HEK293 (cell line): Measurements from ENCODE around the gene TRIM13.

ENCODE experiments used
- EGR2 ChIP-seq: fragments of 450-650 bp; formaldehyde crosslinking; IDR thresholded peaks from 2 replicates; pipeline ENCODE4 v1.5.1; 2016; ENCODE audit warnings: low read depth, missing biosample characterization, missing genetic modification characterization
- FEZF1 ChIP-seq: fragments of 450-650 bp; formaldehyde crosslinking; IDR thresholded peaks from 2 replicates; pipeline ENCODE4 v1.5.1; 2016; ENCODE audit warnings: missing biosample characterization, missing genetic modification characterization
- GLIS2 ChIP-seq: fragments of 450-650 bp; formaldehyde crosslinking; IDR thresholded peaks from 2 replicates; pipeline ENCODE4 v1.5.1; 2016; ENCODE audit warnings: missing biosample characterization, missing genetic modification characterization
- HOXA7 ChIP-seq: sonication (generic); formaldehyde crosslinking; IDR thresholded peaks from 2 replicates; pipeline ENCODE4 v1.8.1; 2022; ENCODE audit warnings: missing genetic modification reagents, borderline replicate concordance
- HOXD13 ChIP-seq: sonication (generic); formaldehyde crosslinking; IDR thresholded peaks from 2 replicates; pipeline ENCODE4 v1.8.0; 2022; ENCODE audit warnings: missing genetic modification reagents, borderline replicate concordance
- ZBTB21 ChIP-seq: fragments of 450-650 bp; formaldehyde crosslinking; IDR thresholded peaks from 2 replicates; pipeline ENCODE4 v1.5.1; 2017; ENCODE audit warnings: missing biosample characterization, missing genetic modification characterization
- ZBTB48 ChIP-seq: fragments of 450-650 bp; formaldehyde crosslinking; IDR thresholded peaks from 2 replicates; pipeline ENCODE4 v1.5.1; 2016; ENCODE audit warnings: missing biosample characterization, missing genetic modification characterization
- ZNF10 ChIP-seq: fragments of 450-650 bp; formaldehyde crosslinking; IDR thresholded peaks from 2 replicates; pipeline ENCODE4 v1.5.1; 2017; ENCODE audit warnings: missing biosample characterization, missing genetic modification characterization
- ZNF112 ChIP-seq: fragments of 450-650 bp; formaldehyde crosslinking; IDR thresholded peaks from 2 replicates; pipeline ENCODE4 v1.5.0; 2017; ENCODE audit warnings: missing biosample characterization, missing genetic modification characterization
- ZNF121 ChIP-seq: fragments of 450-650 bp; formaldehyde crosslinking; IDR thresholded peaks from 2 replicates; pipeline ENCODE4 v1.5.1; 2016; ENCODE audit warnings: missing biosample characterization, missing genetic modification characterization
- ZNF169 ChIP-seq: fragments of 450-650 bp; formaldehyde crosslinking; IDR thresholded peaks from 2 replicates; pipeline ENCODE4 v1.5.1; 2016; ENCODE audit warnings: missing biosample characterization, missing genetic modification characterization
- ZNF266 ChIP-seq: fragments of 450-650 bp; formaldehyde crosslinking; IDR thresholded peaks from 2 replicates; pipeline ENCODE4 v1.5.1; 2016; ENCODE audit warnings: missing biosample characterization, missing genetic modification characterization, low read depth
- ZNF350 ChIP-seq: fragments of 450-650 bp; formaldehyde crosslinking; IDR thresholded peaks from 2 replicates; pipeline ENCODE4 v1.5.0; 2017; ENCODE audit warnings: missing biosample characterization, mild to moderate bottlenecking, missing genetic modification characterization
- ZNF394 ChIP-seq: fragments of 450-650 bp; formaldehyde crosslinking; IDR thresholded peaks from 2 replicates; pipeline ENCODE4 v1.5.1; 2016; ENCODE audit warnings: missing biosample characterization, missing genetic modification characterization, mild to moderate bottlenecking, moderate library complexity, borderline replicate concordance
- ZNF623 ChIP-seq: fragments of 450-650 bp; formaldehyde crosslinking; IDR thresholded peaks from 2 replicates; pipeline ENCODE4 v1.5.1; 2016; ENCODE audit warnings: missing biosample characterization, missing genetic modification characterization
- ZNF791 ChIP-seq: fragments of 450-650 bp; formaldehyde crosslinking; IDR thresholded peaks from 2 replicates; pipeline ENCODE4 v1.5.1; 2016; ENCODE audit warnings: missing biosample characterization, missing genetic modification characterization
- ZNF837 ChIP-seq: fragments of 450-650 bp; formaldehyde crosslinking; IDR thresholded peaks from 2 replicates; pipeline ENCODE4 v1.5.1; 2016; ENCODE audit warnings: missing biosample characterization, missing genetic modification characterization
- TF ChIP-seq, protein P1 (sequence below): fragments of 450-650 bp; formaldehyde crosslinking; conservative IDR thresholded peaks from 2 replicates; pipeline ENCODE4 v1.5.1; 2016; ENCODE audit warnings: low read depth, missing biosample characterization, missing genetic modification characterization
- TF ChIP-seq, protein P2 (sequence below): fragments of 450-650 bp; formaldehyde crosslinking; IDR thresholded peaks from 2 replicates; pipeline ENCODE4 v1.5.1; 2016; ENCODE audit warnings: missing biosample characterization, missing genetic modification characterization
- TF ChIP-seq, protein P3 (sequence below): fragments of 450-650 bp; formaldehyde crosslinking; IDR thresholded peaks from 2 replicates; pipeline ENCODE4; 2016; ENCODE audit warnings: missing biosample characterization, missing genetic modification characterization
- TF ChIP-seq, protein P4 (sequence below): fragments of 450-650 bp; formaldehyde crosslinking; IDR thresholded peaks from 2 replicates; pipeline ENCODE4 v1.5.1; 2016; ENCODE audit warnings: missing biosample characterization, missing genetic modification characterization, low read depth
- TF ChIP-seq, protein P5 (sequence below): fragments of 450-650 bp; formaldehyde crosslinking; IDR thresholded peaks from 2 replicates; pipeline ENCODE4 v1.5.1; 2016; ENCODE audit warnings: missing biosample characterization, missing genetic modification characterization
- TF ChIP-seq, protein P6 (sequence below): IDR thresholded peaks from 2 replicates; pipeline ENCODE4 v1.6.1; 2011; ENCODE audit warnings: mild to moderate bottlenecking, low read depth, low read length, borderline replicate concordance
- TF ChIP-seq, protein P7 (sequence below): fragments of 450-650 bp; formaldehyde crosslinking; IDR thresholded peaks from 2 replicates; pipeline ENCODE4 v1.5.1; 2016; ENCODE audit warnings: missing biosample characterization, missing genetic modification characterization
- TF ChIP-seq, protein P8 (sequence below): fragments of 450-650 bp; formaldehyde crosslinking; IDR thresholded peaks from 2 replicates; pipeline ENCODE4 v1.5.1; 2016; ENCODE audit warnings: missing biosample characterization, missing genetic modification characterization

Gene TRIM13

DNA sequence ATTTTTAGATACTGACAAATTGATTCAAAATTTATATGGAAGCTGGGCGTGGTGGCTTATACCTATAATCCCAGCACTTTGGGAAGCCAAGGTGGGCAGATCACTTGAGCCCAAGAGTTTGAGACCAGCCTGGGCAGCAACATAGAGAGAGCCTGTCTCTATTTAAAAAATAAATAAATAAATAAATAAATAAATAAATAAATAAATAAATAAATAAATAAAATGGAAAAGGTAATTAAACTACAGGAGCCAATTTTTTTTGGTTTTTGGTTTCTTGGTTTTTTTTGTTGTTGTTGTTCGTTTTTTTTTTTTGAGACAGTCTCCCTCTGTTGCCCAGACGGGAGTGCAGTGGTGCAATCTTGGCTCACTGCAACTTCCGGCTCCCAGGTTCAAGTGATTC, 29.4 kb upstream of the TRIM13 start (continued):
- TF ChIP-seq, protein P1, sequence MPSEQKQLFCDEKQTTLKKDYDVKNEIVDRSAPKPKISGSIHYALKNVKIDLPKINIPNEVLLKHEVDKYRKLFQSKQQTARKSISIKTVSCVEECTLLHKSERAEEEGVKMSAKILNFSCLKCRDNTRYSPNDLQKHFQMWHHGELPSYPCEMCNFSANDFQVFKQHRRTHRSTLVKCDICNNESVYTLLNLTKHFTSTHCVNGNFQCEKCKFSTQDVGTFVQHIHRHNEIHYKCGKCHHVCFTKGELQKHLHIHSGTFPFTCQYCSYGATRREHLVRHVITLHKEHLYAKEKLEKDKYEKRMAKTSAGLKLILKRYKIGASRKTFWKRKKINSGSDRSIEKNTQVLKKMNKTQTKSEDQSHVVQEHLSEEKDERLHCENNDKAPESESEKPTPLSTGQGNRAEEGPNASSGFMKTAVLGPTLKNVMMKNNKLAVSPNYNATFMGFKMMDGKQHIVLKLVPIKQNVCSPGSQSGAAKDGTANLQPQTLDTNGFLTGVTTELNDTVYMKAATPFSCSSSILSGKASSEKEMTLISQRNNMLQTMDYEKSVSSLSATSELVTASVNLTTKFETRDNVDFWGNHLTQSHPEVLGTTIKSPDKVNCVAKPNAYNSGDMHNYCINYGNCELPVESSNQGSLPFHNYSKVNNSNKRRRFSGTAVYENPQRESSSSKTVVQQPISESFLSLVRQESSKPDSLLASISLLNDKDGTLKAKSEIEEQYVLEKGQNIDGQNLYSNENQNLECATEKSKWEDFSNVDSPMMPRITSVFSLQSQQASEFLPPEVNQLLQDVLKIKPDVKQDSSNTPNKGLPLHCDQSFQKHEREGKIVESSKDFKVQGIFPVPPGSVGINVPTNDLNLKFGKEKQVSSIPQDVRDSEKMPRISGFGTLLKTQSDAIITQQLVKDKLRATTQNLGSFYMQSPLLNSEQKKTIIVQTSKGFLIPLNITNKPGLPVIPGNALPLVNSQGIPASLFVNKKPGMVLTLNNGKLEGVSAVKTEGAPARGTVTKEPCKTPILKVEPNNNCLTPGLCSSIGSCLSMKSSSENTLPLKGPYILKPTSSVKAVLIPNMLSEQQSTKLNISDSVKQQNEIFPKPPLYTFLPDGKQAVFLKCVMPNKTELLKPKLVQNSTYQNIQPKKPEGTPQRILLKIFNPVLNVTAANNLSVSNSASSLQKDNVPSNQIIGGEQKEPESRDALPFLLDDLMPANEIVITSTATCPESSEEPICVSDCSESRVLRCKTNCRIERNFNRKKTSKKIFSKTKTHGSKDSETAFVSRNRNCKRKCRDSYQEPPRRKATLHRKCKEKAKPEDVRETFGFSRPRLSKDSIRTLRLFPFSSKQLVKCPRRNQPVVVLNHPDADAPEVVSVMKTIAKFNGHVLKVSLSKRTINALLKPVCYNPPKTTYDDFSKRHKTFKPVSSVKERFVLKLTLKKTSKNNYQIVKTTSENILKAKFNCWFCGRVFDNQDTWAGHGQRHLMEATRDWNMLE (tag by site-specific recombination), result peak; percentile 94
- TF ChIP-seq ZNF169 (no peak), ZBTB48 (no peak), ZNF112 (tag by site-specific recombination) (no peak), EGR2 (tag by site-specific recombination) (no peak), ZNF266 (tag by site-specific recombination) (peak; percentile 63; the same call in 1 of the 2 replicates), ZBTB21 (tag by site-specific recombination) (peak; percentile 49), FEZF1 (no peak), HOXD13 (CRISPR knock-in tag) (no peak), ZNF394 (tag by site-specific recombination) (peak; percentile 96), HOXA7 (no peak), ZNF791 (tag by site-specific recombination) (no peak), ZNF350 (no peak), ZNF837 (tag by site-specific recombination) (no peak), ZNF10 (tag by site-specific recombination) (no peak), ZNF121 (tag by site-specific recombination) (no peak), ZNF623 (tag by site-specific recombination) (peak; percentile 75), GLIS2 (no peak)
- TF ChIP-seq, protein P2, sequence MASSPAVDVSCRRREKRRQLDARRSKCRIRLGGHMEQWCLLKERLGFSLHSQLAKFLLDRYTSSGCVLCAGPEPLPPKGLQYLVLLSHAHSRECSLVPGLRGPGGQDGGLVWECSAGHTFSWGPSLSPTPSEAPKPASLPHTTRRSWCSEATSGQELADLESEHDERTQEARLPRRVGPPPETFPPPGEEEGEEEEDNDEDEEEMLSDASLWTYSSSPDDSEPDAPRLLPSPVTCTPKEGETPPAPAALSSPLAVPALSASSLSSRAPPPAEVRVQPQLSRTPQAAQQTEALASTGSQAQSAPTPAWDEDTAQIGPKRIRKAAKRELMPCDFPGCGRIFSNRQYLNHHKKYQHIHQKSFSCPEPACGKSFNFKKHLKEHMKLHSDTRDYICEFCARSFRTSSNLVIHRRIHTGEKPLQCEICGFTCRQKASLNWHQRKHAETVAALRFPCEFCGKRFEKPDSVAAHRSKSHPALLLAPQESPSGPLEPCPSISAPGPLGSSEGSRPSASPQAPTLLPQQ, result no peak
- TF ChIP-seq, protein P3, sequence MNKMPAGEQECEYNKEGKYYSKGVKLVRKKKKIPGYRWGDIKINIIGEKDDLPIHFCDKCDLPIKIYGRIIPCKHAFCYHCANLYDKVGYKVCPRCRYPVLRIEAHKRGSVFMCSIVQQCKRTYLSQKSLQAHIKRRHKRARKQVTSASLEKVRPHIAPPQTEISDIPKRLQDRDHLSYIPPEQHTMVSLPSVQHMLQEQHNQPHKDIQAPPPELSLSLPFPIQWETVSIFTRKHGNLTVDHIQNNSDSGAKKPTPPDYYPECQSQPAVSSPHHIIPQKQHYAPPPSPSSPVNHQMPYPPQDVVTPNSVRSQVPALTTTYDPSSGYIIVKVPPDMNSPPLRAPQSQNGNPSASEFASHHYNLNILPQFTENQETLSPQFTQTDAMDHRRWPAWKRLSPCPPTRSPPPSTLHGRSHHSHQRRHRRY, result no peak
- TF ChIP-seq, protein P4, sequence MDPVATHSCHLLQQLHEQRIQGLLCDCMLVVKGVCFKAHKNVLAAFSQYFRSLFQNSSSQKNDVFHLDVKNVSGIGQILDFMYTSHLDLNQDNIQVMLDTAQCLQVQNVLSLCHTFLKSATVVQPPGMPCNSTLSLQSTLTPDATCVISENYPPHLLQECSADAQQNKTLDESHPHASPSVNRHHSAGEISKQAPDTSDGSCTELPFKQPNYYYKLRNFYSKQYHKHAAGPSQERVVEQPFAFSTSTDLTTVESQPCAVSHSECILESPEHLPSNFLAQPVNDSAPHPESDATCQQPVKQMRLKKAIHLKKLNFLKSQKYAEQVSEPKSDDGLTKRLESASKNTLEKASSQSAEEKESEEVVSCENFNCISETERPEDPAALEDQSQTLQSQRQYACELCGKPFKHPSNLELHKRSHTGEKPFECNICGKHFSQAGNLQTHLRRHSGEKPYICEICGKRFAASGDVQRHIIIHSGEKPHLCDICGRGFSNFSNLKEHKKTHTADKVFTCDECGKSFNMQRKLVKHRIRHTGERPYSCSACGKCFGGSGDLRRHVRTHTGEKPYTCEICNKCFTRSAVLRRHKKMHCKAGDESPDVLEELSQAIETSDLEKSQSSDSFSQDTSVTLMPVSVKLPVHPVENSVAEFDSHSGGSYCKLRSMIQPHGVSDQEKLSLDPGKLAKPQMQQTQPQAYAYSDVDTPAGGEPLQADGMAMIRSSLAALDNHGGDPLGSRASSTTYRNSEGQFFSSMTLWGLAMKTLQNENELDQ (tag by site-specific recombination), result no peak
- TF ChIP-seq, protein P5, sequence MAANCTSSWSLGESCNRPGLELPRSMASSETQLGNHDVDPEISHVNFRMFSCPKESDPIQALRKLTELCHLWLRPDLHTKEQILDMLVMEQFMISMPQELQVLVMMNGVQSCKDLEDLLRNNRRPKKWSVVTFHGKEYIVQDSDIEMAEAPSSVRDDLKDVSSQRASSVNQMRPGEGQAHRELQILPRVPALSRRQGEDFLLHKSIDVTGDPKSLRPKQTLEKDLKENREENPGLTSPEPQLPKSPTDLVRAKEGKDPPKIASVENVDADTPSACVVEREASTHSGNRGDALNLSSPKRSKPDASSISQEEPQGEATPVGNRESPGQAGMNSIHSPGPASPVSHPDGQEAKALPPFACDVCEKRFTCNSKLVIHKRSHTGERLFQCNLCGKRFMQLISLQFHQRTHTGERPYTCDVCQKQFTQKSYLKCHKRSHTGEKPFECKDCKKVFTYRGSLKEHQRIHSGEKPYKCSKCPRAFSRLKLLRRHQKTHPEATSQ (tag by site-specific recombination), result no peak
- TF ChIP-seq, protein P6, sequence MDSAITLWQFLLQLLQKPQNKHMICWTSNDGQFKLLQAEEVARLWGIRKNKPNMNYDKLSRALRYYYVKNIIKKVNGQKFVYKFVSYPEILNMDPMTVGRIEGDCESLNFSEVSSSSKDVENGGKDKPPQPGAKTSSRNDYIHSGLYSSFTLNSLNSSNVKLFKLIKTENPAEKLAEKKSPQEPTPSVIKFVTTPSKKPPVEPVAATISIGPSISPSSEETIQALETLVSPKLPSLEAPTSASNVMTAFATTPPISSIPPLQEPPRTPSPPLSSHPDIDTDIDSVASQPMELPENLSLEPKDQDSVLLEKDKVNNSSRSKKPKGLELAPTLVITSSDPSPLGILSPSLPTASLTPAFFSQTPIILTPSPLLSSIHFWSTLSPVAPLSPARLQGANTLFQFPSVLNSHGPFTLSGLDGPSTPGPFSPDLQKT, result no peak
- TF ChIP-seq, protein P7, sequence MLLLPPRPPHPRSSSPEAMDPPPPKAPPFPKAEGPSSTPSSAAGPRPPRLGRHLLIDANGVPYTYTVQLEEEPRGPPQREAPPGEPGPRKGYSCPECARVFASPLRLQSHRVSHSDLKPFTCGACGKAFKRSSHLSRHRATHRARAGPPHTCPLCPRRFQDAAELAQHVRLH (tag by site-specific recombination), result no peak
- TF ChIP-seq, protein P8, sequence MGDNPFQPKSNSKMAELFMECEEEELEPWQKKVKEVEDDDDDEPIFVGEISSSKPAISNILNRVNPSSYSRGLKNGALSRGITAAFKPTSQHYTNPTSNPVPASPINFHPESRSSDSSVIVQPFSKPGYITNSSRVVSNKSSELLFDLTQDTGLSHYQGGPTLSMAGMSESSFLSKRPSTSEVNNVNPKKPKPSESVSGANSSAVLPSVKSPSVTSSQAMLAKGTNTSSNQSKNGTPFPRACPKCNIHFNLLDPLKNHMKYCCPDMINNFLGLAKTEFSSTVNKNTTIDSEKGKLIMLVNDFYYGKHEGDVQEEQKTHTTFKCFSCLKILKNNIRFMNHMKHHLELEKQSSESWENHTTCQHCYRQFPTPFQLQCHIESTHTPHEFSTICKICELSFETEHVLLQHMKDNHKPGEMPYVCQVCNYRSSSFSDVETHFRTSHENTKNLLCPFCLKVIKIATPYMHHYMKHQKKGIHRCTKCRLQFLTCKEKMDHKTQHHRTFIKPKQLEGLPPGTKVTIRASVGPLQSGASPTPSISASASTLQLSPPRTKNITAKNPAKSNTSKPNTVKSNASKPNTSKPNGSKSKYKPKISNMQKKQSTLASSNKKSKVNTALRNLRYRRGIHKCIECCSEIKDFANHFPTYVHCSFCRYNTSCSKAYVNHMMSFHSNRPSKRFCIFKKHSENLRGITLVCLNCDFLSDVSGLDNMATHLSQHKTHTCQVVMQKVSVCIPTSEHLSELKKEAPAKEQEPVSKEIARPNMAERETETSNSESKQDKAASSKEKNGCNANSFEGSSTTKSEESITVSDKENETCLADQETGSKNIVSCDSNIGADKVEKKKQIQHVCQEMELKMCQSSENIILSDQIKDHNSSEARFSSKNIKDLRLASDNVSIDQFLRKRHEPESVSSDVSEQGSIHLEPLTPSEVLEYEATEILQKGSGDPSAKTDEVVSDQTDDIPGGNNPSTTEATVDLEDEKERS, result no peak
